ENCODE measurements around the gene RBM47.

RBM47 gene

DNA sequence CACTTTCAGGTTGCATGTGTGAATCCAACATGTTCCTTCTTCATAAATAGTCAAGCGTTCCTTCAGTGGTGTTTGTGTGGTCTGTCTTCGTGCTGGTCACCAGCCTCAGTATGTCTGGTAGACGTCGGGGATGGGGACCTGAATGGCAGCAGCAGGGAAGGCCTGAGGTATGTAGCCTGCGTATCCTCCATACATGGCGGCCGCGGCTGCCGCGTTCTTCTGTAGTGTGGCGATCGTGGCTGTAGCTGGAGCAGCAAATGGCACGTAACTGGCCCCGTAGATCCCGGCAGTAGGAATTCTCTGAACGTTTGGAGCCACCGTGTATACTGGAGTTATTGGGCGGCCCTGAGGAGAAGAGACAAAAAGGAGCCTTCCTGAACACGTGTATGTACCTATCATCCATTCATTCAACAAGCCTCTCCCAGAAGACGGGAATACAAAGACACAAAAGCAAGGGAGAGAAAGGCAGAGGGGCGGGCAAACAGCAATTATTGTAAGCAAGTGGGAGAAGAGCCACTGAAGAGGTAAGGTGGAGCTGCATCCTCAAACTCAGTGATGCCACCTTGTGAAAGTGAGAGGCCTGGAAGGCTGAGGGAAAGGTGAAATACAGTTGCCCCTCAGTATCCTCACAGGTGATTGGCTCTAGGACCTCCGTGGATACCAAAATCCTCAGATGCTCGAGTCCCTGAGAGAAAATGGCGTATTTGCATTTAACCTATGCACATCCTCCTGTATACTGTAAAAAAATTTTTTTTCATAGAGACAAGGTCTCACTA is 203.7 kb downstream of the RBM47 start:
- Histone ChIP-seq H3K4me3 (ENCODE audit: low read depth, low read length) (no peak overlapping the region), H3K27ac (no peak overlapping the region), H3K27me3 (replicated peaks) (no peaks in the 10 kb centered on the region), H3K36me3 (replicated peaks) (no peaks in the 10 kb centered on the region)
- TF ChIP-seq, protein P1, sequence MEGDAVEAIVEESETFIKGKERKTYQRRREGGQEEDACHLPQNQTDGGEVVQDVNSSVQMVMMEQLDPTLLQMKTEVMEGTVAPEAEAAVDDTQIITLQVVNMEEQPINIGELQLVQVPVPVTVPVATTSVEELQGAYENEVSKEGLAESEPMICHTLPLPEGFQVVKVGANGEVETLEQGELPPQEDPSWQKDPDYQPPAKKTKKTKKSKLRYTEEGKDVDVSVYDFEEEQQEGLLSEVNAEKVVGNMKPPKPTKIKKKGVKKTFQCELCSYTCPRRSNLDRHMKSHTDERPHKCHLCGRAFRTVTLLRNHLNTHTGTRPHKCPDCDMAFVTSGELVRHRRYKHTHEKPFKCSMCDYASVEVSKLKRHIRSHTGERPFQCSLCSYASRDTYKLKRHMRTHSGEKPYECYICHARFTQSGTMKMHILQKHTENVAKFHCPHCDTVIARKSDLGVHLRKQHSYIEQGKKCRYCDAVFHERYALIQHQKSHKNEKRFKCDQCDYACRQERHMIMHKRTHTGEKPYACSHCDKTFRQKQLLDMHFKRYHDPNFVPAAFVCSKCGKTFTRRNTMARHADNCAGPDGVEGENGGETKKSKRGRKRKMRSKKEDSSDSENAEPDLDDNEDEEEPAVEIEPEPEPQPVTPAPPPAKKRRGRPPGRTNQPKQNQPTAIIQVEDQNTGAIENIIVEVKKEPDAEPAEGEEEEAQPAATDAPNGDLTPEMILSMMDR (IDR thresholded peaks at IDR 0.05; ENCODE audit: low read depth, low read length, missing control alignments) = no peak
- no peak for DNase-seq
- in situ Hi-C loops (cut with HindIII; ENCODE audit: low pct_ligation_motif_present, low sequenced_read_pairs) = no loop called here

DNA sequence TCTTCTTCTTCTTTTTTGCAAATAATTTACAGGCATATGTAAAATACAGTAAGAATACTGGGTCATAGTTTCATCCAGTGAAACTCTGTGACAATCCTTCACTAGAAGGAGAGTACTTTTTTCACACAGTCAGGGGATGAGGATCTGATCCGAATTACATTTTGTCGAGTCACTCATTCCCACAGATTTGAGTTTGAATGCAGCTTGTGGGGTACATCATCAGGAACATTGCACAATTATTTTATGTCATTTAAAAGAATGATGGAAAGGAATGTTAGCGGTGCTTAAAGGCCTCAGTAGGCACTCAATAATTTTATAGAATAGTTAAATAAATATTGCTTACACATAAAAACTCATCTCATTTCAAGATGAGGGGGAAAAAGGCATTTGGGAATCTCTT is 205.9 kb downstream of the RBM47 start:
- TF ChIP-seq, protein P1 (IDR thresholded peaks at IDR 0.05; ENCODE audit: low read depth, low read length, missing control alignments) = no peak
- Histone ChIP-seq H3K27ac (no peak overlapping the region), H3K4me3 (ENCODE audit: low read depth, low read length) (no peak overlapping the region), H3K36me3 (replicated peaks) (no peaks in the 10 kb centered on the region), H3K27me3 (replicated peaks) (no peaks in the 10 kb centered on the region)
- in situ Hi-C loops (cut with HindIII; ENCODE audit: low pct_ligation_motif_present, low sequenced_read_pairs) = no loop called here
- DNase-seq = no peak

GRCh38 chr4:40421839-40422708 is 207.6 kb downstream of the RBM47 start:
- no peaks in the 10 kb centered on the region for H3K36me3 ChIP-seq (replicated peaks)
- DNase-seq = no peak
- TF ChIP-seq, protein P1 (IDR thresholded peaks at IDR 0.05; ENCODE audit: low read depth, low read length, missing control alignments) = no peak
- no peak overlapping the region for H3K4me3 ChIP-seq (ENCODE audit: low read depth, low read length)
- H3K27ac ChIP-seq = no peak overlapping the region
- in situ Hi-C loops (cut with HindIII; ENCODE audit: low pct_ligation_motif_present, low sequenced_read_pairs) = no loop called here
- no peaks in the 10 kb centered on the region for H3K27me3 ChIP-seq (replicated peaks)

- in situ Hi-C loops (cut with HindIII; ENCODE audit: low pct_ligation_motif_present, low sequenced_read_pairs) = no loop called here
- TF ChIP-seq, protein P1 (IDR thresholded peaks at IDR 0.05; ENCODE audit: low read depth, low read length, missing control alignments) = no peak
Measured at GRCh38 chr4:40419231-40419912, 210.3 kb downstream of the RBM47 start.

DNA sequence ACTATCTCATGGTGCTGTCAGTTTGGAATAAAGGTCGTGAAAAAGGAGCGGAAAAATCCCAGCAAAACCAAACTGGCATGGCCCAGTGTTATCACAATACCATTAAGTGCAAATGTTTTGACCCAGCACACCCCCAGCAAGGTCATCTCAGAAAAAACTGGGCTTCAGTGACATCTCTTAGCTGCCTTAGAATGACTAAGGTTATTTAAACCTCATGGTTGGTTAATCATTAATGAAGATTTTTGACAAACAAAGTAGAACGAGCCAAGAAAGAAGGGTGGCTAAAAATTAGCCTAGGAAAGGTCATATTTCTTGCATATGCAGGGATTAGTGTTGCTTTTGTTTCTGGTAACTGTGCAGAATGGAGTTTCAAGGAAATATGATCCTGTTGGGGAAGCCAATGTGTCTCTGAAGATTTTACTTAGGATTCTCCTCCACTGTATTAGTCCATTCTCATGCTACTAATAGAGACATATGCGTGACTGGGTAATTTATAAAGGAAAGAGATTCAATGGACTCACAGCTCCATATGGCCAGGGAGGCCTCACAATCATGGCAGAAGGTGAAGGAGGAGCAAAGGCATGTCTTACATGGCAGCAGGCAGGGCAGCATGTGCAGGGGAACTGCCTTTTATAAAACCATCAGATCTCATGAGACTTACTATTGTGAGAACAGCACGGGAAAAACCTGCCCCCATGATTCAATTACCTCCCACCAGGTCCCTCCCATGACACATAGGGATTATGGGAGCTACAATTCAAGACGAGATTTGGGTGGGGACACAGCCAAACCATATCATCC is 211.0 kb downstream of the RBM47 start:
- no peak overlapping the region for H3K4me3 ChIP-seq (ENCODE audit: low read depth, low read length)
- H3K36me3 ChIP-seq (replicated peaks) = no peaks in the 10 kb centered on the region
- TF ChIP-seq, protein P1 (IDR thresholded peaks at IDR 0.05; ENCODE audit: low read depth, low read length, missing control alignments) = no peak
- H3K27me3 ChIP-seq (replicated peaks) = no peaks in the 10 kb centered on the region
- DNase-seq = no peak
- in situ Hi-C loops (cut with HindIII; ENCODE audit: low pct_ligation_motif_present, low sequenced_read_pairs) = no loop called here
- no peak overlapping the region for H3K27ac ChIP-seq

More at GRCh38 chr4:40419231-40419912, 210.3 kb downstream of the RBM47 start:
- no peak for DNase-seq
- no peaks in the 10 kb centered on the region for H3K36me3 ChIP-seq (replicated peaks)
- H3K27me3 ChIP-seq (replicated peaks) = no peaks in the 10 kb centered on the region
- no peak overlapping the region for H3K4me3 ChIP-seq (ENCODE audit: low read depth, low read length)
- no peak overlapping the region for H3K27ac ChIP-seq
